ENCODE data around the gene HOXD10.

HOXD10 gene

DNA sequence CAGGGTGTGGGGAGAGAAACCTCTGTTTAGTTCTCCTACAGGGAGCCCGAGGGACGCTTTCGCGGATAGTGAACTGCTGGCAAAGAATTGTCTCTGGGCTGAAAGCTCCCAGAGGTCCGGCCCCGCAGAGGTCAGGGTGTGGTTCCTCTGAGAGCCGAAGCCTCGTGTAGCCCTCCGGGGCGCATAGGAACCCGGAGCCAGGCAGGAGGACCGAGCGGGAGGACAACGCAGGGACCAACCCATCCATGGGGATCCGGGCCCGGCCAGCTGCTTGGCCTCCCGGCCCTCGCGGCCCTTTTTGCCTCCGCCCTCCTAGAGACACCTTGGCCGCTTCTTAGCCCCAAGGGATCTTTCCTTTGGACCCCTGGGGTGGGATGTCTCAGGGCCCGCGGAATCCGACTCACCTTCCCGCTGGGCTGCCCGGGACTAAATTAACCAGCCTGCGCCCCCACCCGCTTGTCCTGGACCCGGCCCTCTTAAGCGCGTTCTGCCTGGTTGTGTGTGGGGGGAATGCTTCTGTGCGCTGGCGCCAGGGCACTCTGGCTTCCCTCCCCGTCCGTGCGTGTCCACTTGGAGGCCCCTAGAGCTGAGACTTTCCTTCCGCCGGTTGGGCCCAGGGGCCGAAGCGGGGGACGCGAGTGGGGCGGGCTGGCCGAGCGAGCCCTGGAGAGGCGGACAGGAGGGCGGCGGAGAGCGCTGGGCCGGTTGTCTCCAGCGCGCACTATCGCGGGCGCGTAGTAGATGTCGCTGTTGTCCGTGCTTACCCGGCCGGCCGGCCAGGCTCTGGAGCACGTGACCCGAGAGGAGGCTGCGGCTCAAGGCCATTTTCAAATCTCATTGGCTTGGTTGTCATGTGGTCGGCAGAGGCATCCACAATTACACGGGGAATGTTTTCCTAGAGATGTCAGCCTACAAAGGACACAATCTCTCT lies at the start of gene HOXD10:
TSS of gene HOXD10 (plus strand) at position 896 of the 931 bp plus-strand sequence. CDS start 56 bp downstream, outside the sequence.
- no peak for DNase-seq

DNA sequence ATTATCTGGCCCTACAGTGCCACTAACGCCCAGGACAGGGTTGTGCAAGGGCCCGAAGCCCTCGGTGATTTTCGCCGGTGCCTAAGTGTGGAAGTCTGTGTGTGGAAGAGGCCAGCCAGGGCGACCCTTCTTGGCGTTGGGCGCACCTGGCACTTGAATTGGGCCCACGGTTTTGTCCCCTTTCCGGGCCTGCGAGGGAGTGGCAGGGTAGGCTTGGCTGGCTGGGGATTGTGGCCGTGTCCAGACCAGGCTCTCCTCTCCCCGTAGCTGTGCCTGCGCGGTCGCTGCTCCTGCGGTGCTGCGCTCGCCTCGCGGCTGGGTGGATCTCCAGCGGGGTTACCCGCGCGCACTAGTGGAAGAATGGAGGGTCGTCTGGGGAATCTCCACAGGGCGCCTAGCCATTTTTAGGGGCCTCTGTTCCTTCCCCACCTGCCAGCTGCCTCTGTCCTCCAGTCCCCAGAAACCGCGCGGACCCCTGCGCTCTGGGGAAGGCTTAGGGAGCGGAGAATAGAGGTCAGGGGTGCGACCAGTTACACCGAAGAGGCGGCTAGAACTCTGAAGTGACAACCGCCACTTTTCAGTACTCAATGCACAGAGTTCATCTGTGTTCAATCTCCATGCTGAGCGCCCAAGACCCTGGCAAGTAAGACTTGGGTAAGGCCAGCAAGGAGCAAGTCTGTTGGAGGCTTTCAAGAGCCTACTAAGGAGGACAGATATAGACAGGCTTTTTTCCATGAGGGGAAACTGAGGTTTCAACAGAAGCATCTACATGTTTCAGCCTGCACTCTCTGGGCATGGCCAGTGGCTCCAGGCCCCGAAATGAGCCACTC lies 48.8 kb upstream of the HOXD10 start:
- DNase-seq, result no peak

- DNase-seq, result no peak
Observed at GRCh38 chr2:176068419-176068832, 48.2 kb upstream of the HOXD10 start.

GRCh38 chr2:176071330-176072291 lies 45.0 kb upstream of the HOXD10 start:
- DNase-seq, result no peak

GRCh38 chr2:176072292-176072669 lies 44.3 kb upstream of the HOXD10 start:
- no peak for DNase-seq

GRCh38 chr2:176072951-176073904 lies 43.4 kb upstream of the HOXD10 start:
- no peak for DNase-seq

- no peak for DNase-seq
Observed at GRCh38 chr2:176074919-176075425, 41.6 kb upstream of the HOXD10 start.

DNA sequence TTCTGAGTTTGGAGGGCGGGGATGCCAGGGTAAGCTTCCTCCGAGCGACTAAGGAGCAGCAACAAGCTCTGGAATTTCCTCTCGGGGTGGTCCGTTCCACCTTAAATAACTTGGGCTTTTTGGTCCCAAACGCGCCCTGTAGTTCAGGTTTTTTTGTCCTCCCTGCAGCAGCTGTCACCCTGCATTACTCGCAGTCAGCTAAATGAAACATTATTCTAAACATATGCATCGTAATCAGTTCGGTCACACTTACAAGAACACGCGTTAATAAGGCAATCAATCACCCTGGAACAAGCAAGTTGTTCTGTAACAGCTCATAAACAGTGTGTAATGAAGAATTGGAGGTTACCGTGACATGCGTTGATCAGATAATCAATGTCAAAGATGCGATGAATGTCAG lies 41.1 kb upstream of the HOXD10 start:
- no peak for DNase-seq

DNA sequence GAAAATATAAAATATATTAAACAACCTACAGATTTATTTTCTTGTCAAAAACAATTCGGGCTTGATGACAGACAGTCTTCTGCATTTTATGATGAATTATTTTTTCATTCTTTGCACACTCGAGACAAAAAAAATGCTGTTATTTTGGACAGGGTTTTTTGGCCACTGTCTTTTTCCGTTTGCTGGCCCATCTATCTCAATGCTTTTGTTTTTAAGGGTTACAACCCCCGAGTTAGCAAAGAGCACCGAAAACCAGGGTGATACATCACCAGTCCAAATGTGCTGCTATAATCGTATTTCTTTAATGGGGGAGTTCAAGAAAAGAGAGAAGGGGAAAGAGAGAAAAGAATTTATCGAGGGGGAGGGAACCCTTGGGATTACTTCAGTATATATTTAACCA lies 40.5 kb upstream of the HOXD10 start:
- no peak for DNase-seq

DNA sequence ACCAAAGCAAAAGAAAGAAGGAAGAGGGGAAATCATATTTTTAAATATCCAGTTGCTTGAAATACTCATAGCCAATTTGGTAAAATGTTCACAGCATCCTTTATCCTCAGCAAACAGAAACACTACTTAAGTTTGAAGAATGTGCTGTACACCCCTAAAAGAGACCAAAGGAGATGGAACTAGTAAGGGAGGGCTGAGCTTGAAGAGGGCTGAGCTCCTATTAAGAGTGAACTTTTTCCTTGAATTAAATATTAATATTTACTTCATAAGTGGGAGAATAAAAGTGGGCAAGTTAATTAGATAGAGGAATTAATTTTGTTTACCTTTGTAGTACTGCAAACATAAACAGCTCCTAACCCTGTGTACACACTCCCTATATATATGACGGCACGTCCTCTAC lies 39.8 kb upstream of the HOXD10 start:
- DNase-seq, result no peak

DNA sequence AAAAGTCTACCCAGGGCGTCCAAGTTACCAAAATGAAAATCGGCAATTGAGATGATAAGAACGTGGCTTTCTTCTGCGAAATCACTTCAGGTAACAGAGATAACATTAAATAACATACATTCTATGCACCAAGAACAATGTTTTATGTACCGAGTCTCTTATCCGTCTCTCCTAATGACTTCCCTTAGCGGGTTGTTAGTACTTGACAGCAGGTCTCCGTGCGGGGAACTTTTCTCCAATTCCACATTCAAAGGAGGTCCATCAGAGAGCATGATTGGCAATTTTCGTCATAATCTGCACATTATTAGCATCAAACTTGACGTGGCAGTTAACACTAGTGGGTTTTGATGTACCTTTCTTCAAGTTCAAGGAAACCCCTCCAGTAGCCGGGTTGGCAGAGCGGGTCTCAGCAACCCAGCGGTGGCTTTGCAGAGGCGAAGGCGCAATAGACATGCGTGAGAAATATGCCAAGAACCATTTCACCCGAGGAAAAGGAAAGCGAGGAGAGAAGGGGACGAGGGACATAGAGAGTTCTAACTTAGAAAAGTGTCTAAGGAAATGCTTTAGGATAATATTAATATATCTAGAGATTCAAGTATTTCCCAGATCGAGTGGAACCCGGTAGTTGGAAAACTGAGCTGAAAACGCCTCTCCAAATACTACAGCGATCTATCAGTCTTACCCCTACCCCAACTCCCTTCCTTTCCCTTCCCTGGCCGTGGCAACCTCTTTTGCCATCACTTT lies 37.9 kb upstream of the HOXD10 start:
- DNase-seq, result no peak

- no peak for DNase-seq
Observed at GRCh38 chr2:176079285-176079830, 37.2 kb upstream of the HOXD10 start.

GRCh38 chr2:176079831-176080539 lies 36.6 kb upstream of the HOXD10 start:
- no peak for DNase-seq

DNA sequence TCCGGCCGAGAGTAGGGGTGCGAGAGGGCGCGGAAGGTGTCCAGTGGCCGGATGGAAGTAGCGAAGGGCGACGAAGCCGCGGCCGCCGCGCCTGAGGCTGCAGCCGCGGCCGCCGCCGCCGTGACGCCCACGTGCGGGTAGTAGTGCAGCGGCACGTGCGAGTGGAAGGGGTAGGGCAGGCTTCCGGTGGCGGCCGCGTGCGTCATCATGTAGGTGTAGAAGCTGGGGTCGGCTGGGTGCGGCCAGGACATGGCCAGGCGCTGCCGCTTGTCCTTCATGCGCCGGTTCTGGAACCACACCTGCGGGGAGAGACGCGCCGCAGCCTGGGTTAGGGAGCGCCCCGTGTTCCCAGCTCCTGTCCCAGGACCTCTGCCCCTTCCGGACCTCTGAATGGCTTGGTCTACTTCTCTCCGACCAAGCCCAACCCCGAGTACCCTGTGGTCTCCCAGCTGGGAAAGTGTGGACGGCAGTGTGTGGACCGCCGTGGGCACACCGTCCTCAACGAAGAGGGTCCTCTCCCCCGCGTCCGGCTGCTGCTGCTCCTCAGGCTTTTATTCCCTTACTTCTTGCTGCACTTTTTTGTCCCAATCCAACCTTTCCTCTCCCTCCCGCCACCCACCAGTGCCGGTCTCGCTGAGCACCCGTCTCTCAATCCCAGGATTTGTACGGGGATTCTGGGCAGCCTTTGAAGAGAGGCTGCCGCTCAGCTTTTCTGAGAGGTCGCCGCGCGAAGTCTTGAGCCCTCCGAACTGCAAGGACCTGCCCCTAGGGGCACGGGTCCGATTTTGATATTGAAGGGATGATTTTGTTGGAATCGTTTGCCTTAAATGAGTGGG lies 35.8 kb upstream of the HOXD10 start:
- no peak for DNase-seq

- no peak for DNase-seq
Observed at GRCh38 chr2:176081376-176081836, 35.2 kb upstream of the HOXD10 start.

DNA sequence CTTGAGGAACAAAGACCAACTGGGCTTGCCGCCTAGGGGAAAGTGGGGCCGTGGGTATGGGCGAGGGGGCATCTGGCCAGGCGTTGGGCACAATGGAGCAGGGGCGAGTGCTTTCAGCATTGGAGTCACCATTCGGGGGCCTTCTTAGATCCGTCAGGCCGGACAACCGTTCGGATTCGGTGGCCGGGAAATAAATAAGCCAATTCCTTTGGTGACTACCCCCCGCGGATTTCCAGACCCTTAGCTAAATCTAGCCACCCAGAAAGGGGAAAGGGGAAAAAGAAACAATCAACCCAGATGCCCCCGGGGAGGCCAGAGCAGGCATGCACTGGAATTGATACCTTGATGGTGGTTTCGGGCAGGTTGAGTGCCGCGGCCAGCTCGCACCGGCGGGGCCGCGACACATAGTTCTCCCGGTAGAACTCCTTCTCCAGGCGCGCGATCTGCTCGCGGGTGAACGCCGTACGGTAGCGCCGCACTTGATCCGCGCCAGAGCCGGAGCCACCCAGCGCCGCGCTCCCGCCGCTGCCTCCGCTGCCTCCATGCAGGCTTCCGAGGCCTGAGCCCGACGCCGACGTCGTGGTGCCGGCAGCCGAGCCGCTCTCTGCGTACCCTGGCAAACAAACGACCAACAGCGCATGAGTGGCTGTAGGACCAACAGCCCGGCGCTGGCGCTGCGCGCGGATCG lies 34.6 kb upstream of the HOXD10 start:
- no peak for DNase-seq

GRCh38 chr2:176082525-176082823 lies 34.1 kb upstream of the HOXD10 start:
- DNase-seq, result no peak
